GDM1 (cell line): Measurements from ENCODE around the gene ACTRT3.

Experiments used
- DNase-seq: peaks from one replicate; lab custom pipeline; 2025; lab: John Stamatoyannopoulos, UW

The ACTRT3 gene

GRCh38 chr3:169769287-169770181, at the start of gene ACTRT3:
Gene ACTRT3, minus strand, starts transcription at chr3:169769561. Its CDS starts 41 bp downstream, at chr3:169769520.
- peak; percentile 59 for DNase-seq

GRCh38 chr3:169818316-169818715, 49.0 kb upstream of the ACTRT3 start:
- no peak for DNase-seq

GRCh38 chr3:169815590-169816150, 46.3 kb upstream of the ACTRT3 start:
- no peak for DNase-seq

GRCh38 chr3:169813757-169814517, 44.6 kb upstream of the ACTRT3 start:
- DNase-seq: peak; percentile 67

GRCh38 chr3:169813278-169813677, 43.9 kb upstream of the ACTRT3 start:
- no peak for DNase-seq

GRCh38 chr3:169812332-169813235, 43.2 kb upstream of the ACTRT3 start, which contains the start of the genes LRRC34 and LRRIQ4:
Gene LRRC34, minus strand, starts transcription at chr3:169812904. Its CDS starts 356 bp downstream, at chr3:169812548.
Gene LRRIQ4, plus strand, starts transcription at chr3:169812870. Its CDS starts 9,052 bp downstream, at chr3:169821922.
- peak; percentile 79 for DNase-seq

- peak; percentile 45 for DNase-seq
Measured at GRCh38 chr3:169811631-169812331, 42.4 kb upstream of the ACTRT3 start.

- DNase-seq: no peak
Measured at GRCh38 chr3:169809230-169809795, 40.0 kb upstream of the ACTRT3 start.

- DNase-seq: no peak
Measured at GRCh38 chr3:169804681-169805080, 35.3 kb upstream of the ACTRT3 start.

- DNase-seq: no peak
Measured at GRCh38 chr3:169792359-169792758, 23.0 kb upstream of the ACTRT3 start.

- DNase-seq: no peak
Measured at GRCh38 chr3:169790687-169791429, 21.5 kb upstream of the ACTRT3 start.

GRCh38 chr3:169790219-169790618, 20.9 kb upstream of the ACTRT3 start:
- DNase-seq: no peak

GRCh38 chr3:169787791-169788190, 18.4 kb upstream of the ACTRT3 start:
- no peak for DNase-seq

GRCh38 chr3:169787120-169787519, 17.8 kb upstream of the ACTRT3 start:
- no peak for DNase-seq

- DNase-seq: no peak
Measured at GRCh38 chr3:169781209-169781855, 12.0 kb upstream of the ACTRT3 start.

- DNase-seq: no peak
Measured at GRCh38 chr3:169780742-169781141, 11.4 kb upstream of the ACTRT3 start.

- DNase-seq: no peak
Measured at GRCh38 chr3:169777822-169778221, 8.5 kb upstream of the ACTRT3 start.

GRCh38 chr3:169774186-169774585, 4.8 kb upstream of the ACTRT3 start:
- no peak for DNase-seq
